Subcutaneous abdominal adipose tissue (tissue), 5 donors: ENCODE results near the gene TH.

ENCODE experiments used
- H3K27ac ChIP-seq: one replicate; pipeline ENCODE4 v1.7.0; 2013; ENCODE audit warnings: low read depth, mild to moderate bottlenecking, inconsistent platforms, low read length, moderate library complexity
- H3K27me3 ChIP-seq, 5 donors: one replicate each; pipeline ENCODE4 v1.7.0; 2013; ENCODE audit warnings: low read length in 5 of 5, inconsistent platforms in 1 of 5; ENCODE audit not compliant: control insufficient read depth in 5 of 5, insufficient read depth in 4 of 5
- H3K36me3 ChIP-seq, 5 donors: one replicate each; pipeline ENCODE4 v1.7.0; 2013; ENCODE audit warnings: low read length in 5 of 5; ENCODE audit not compliant: control insufficient read depth in 5 of 5, insufficient read depth in 5 of 5
- H3K4me1 ChIP-seq, 5 donors: one replicate each; pipeline ENCODE4 v1.7.0; 2013; ENCODE audit warnings: low read length in 5 of 5, mild to moderate bottlenecking in 3 of 5, moderate library complexity in 1 of 5; ENCODE audit not compliant: control insufficient read depth in 5 of 5, insufficient read depth in 5 of 5
- H3K4me3 ChIP-seq, 5 donors: one replicate each; pipeline ENCODE4 v1.7.0; 2013; ENCODE audit warnings: low read length in 5 of 5, low read depth in 1 of 5
- H3K9ac ChIP-seq, 5 donors: one replicate each; pipeline ENCODE4 v1.7.0; 2013; ENCODE audit warnings: low read length in 5 of 5, mild to moderate bottlenecking in 4 of 5, moderate library complexity in 3 of 5
- H3K9me3 ChIP-seq, 5 donors: one replicate each; pipeline ENCODE4 v1.7.0; 2013; ENCODE audit warnings: low read length in 5 of 5; ENCODE audit not compliant: control insufficient read depth in 5 of 5
- donor health status: healthy.
- donor health status: healthy.
- donor health status: healthy.
- donor health status: healthy.
- donor health status: healthy.

TH gene

DNA sequence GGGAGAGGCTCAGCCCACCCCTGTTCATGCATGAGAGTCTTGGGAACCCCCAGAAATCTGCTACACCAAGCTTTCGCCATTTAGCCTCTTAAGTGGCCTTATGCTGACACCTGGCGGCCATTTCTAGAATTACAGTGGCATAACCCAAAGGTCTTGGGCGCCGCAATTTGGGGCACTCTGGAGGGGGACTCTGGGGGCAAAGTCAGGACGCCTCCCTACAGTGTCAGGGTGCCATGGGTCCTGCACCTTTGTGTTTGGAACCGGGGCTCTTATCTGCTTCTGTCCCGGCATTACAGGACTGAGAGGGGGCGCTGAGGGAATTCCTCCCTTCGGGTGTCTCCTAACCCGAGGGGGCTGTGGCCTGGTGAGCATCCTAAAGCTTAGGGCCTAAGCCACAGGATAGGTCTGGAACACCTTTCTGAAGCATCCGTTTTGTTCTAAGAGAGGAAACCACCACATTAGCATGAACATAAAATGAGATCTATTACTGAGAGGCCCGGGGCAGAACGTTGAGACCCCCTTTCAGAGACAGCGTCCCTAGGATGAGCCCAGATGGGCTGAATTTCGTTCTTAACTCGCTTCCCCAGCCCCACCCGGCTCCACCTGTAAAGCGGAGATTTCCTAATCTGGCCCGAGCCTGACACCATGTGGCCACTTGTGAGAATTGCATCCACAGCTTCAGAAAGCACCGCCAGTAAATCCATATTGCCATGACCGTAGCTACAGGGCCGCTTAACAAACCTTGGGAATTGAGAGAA, 19.9 kb downstream of the TH start:
- Histone ChIP-seq H3K27me3 (peaks cover 32 to 51% (median 40%) of the 10 kb centered on the region in 5 donors), H3K4me1 (peaks cover 0 to 9% (median 6%) of the 10 kb centered on the region in 5 donors), H3K4me3 (peak overlapping the region in 1 of 5 donors; percentile 11), H3K9ac (no peak overlapping the region), H3K27ac (no peak overlapping the region), H3K9me3 (no peaks in the 10 kb centered on the region), H3K36me3 (no peaks in the 10 kb centered on the region)

DNA sequence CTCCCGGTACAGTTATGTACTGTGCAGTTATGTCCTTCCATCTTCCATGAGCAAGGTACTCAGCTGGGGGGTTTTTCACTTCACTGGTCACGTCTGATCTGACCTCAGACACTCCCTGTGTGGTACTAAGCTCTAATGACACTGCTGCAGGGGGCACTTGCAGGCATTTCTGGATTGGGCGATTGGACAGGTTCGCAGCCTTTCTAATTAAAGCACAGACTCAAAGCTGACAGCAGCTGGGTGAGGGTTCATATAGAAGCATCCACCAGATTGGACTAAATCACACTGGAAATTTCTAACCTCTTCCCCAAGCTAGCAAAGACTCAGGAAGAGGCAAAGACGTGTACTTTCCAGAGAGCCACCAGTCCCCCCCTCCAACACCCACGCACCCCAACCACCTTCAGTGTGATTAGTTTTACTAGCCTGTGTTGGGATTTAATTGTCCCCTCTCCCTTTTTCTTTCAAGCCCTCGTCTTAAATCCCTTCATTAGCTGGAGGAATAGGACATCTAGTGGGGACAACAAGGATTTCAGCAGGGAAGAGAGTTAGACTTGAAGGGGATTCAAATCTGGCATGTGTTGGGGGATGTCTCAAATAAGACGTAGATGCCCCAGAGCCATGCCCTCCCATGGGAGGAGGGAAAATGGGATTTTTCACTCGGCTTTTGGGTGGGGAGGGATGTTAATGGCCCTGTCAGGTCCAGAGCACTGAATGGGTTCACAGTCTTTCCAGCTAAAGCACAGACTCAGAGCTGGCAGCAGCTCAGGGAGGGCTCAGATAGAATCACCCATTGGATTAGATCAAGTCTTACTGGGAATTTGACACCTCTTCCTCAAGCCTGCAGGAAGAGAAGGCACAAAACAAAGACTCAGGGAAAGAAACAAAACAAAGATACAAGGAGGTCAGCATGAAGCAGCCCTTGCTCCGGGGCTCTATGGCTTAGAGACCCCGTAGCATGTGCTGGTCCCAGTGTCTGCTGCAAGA, 21.5 kb downstream of the TH start:
- H3K27me3 ChIP-seq: peaks cover 39 to 57% (median 50%) of the 10 kb centered on the region in 5 donors
- peaks cover 0 to 7% (median 6%) of the 10 kb centered on the region in 5 donors for H3K4me1 ChIP-seq
- H3K27ac ChIP-seq: no peak overlapping the region
- no peak overlapping the region for H3K4me3 ChIP-seq
- no peaks in the 10 kb centered on the region for H3K9me3 ChIP-seq
- no peak overlapping the region for H3K9ac ChIP-seq
- no peaks in the 10 kb centered on the region for H3K36me3 ChIP-seq

DNA sequence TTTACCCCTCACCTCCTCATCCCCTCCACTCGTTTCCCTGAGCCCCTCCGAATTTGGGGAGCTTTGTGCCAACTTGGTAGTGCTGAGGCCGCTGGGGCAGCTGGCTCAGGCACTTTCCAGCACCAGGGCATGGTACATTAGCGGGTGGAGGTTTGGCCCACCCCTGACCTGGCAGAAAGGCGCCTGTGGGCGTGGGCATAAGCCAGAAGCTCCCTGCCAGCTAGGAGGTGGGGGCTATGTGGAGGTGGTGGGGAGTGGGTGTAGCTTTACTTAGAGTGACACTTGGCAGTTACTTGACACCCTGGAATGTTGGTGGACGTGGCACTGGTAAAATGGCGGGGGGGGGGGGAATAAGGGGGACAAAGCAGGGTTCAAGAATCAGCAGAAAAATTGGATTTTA, 22.2 kb downstream of the TH start:
- Histone ChIP-seq H3K27me3 (peaks cover 41 to 59% (median 51%) of the 10 kb centered on the region in 5 donors), H3K4me3 (no peak overlapping the region), H3K4me1 (peaks cover 0 to 7% (median 6%) of the 10 kb centered on the region in 5 donors), H3K9me3 (no peaks in the 10 kb centered on the region), H3K27ac (no peak overlapping the region), H3K9ac (no peak overlapping the region), H3K36me3 (no peaks in the 10 kb centered on the region)

DNA sequence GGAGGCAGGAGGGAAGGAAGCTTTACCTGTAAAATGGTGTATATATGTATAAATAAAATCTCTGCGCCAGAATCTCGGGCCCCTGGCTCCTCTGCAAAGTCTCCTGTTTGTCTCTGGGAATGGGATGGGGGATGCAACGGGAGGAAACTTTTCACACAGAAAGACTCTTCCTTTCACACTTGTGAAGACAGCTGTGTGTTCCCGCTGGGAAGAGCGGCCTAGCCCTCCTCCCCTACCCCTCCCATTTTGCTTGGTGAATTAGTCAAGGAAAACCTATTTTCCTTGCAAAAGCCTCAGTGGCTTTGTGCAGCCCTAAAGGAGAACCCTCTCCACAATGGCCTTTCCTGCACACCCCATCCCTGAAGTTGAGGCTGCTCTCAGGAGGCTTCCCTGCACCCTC, 23.0 kb downstream of the TH start:
- peaks cover 0 to 15% (median 12%) of the 10 kb centered on the region in 5 donors for H3K4me1 ChIP-seq
- H3K36me3 ChIP-seq: no peaks in the 10 kb centered on the region
- peaks cover 49 to 66% (median 56%) of the 10 kb centered on the region in 5 donors for H3K27me3 ChIP-seq
- no peak overlapping the region for H3K27ac ChIP-seq
- H3K9ac ChIP-seq: no peak overlapping the region
- no peaks in the 10 kb centered on the region for H3K9me3 ChIP-seq
- no peak overlapping the region for H3K4me3 ChIP-seq

DNA sequence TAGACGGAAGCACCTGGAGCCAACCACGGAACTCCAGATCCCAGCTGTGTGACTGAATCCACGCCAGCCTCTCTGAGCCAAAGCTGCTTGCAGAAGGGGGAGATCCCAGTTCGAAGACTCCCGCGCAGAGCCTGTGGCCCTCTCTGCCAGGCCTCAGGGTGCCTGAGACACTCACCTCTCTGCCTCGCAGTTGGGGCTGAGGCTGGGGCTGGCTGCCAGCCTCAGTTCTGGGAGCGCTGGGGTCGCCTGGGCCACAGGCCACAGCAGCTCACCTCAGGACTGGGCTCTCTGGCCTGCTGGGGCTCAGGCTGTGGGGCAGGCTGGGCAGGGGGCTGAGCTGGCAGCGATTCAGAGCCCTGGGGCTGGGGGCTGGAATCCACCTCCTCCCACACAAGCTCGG, 24.2 kb downstream of the TH start:
- Histone ChIP-seq H3K27ac (no peak overlapping the region), H3K4me3 (no peak overlapping the region), H3K9ac (no peak overlapping the region), H3K4me1 (peaks cover 0 to 16% (median 12%) of the 10 kb centered on the region in 5 donors), H3K27me3 (peaks cover 56 to 73% (median 65%) of the 10 kb centered on the region in 5 donors), H3K9me3 (no peaks in the 10 kb centered on the region), H3K36me3 (no peaks in the 10 kb centered on the region)

DNA sequence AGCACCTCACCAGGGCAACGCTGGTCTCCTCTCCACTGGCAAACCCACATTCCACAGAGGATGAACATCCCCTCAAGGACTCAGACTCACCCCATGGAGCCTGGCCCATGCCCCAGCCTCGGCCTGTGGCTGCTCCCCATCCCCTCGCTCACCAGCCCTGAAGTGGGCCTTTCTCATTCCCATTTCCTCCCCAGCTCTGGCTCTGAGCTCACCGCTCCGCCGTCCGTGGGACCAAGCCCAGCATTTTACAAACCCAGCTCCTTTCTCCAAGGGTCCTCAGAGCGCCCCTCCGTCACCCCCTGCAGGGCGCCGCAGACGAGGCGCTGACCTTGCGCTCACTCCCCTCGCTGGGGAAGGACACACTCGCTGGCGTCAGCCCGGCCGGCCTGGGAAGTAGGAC, 25.6 kb downstream of the TH start:
- H3K27ac ChIP-seq: no peak overlapping the region
- no peak overlapping the region for H3K4me3 ChIP-seq
- H3K9ac ChIP-seq: no peak overlapping the region
- H3K27me3 ChIP-seq: peaks cover 57 to 76% (median 65%) of the 10 kb centered on the region in 5 donors
- H3K36me3 ChIP-seq: no peaks in the 10 kb centered on the region
- H3K9me3 ChIP-seq: no peaks in the 10 kb centered on the region
- peaks cover 0 to 10% (median 6%) of the 10 kb centered on the region in 5 donors for H3K4me1 ChIP-seq

DNA sequence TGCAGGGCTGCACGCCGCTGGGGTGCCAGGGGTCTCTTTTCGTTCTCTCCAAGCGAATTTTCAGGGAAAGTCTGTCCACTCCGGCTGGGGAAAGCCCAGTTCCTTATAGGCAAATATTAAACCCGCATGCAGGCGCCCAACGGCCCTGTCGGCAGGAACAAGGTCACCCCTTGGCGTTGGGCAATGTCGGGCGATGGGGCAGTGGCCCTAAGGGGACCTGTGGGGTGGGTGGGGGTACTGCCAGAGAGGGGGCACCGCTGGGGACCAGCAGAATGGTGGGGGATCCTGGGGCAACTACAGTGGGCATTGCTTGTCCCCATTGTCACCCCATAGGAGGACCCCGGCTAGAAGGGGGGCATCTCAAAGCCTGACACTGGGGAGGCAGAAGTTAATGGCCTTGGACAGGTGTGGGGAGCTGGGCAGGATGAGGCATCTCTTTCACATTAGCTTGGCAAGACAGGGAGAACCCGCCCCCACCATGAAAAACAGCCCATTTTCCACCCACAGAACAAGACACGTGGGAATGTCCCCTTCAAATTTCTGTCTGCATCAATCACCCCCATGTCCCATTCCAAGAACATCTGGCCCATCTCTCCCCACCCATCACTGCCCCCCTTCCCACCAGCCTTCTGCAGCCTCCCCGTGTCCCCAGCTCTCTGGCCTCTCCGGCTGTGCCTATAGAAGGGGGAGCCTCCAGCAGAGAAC, 26.9 kb downstream of the TH start:
- H3K36me3 ChIP-seq: no peaks in the 10 kb centered on the region
- no peaks in the 10 kb centered on the region for H3K9me3 ChIP-seq
- no peak overlapping the region for H3K9ac ChIP-seq
- peaks cover 0 to 14% (median 6%) of the 10 kb centered on the region in 5 donors for H3K4me1 ChIP-seq
- peak overlapping the region in 1 of 5 donors; percentile 34 for H3K4me3 ChIP-seq
- peaks cover 56 to 77% (median 65%) of the 10 kb centered on the region in 5 donors for H3K27me3 ChIP-seq
- H3K27ac ChIP-seq: no peak overlapping the region

DNA sequence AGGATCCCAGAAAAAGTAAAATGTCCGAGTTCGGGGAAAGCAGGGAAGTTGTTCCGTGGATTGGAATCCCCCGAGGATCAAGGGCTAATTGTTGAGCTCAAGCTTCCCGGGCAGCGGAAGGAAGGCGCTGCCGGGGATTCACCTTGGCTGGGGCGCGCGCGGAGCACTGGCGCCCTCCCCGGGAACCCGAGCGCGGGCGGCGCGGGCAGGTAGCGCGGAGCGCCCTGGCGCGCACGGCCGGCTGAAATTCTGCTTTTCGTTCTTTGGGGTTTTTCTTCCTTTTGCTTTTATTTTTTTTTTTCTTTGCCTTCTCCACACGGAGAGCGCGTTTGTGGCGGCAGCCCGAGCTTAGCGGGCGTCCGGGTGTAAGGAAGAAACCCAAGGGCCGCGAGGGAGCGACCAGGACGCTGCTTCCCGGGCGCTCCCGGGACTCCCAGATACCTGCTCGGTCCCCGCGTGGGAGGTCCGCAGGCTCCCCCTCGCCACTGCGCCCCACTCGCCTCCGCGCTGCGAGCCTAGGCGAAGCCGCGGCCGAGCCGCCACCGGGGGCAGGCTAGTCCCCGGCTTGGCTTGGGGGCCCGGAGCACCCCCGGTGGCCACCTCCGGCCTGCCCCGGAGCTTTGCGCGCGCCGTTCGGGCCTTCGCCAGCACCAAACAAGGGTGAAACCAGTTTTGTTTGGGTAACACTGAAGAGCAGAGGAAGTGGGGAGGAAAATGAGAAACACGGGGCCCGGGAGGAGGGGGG, 27.6 kb downstream of the TH start:
- peaks cover 0 to 14% (median 6%) of the 10 kb centered on the region in 5 donors for H3K4me1 ChIP-seq
- no peak overlapping the region for H3K27ac ChIP-seq
- peak overlapping the region in 1 of 5 donors; percentile 34 for H3K4me3 ChIP-seq
- no peak overlapping the region for H3K9ac ChIP-seq
- no peaks in the 10 kb centered on the region for H3K36me3 ChIP-seq
- peaks cover 51 to 72% (median 59%) of the 10 kb centered on the region in 5 donors for H3K27me3 ChIP-seq
- H3K9me3 ChIP-seq: no peaks in the 10 kb centered on the region

DNA sequence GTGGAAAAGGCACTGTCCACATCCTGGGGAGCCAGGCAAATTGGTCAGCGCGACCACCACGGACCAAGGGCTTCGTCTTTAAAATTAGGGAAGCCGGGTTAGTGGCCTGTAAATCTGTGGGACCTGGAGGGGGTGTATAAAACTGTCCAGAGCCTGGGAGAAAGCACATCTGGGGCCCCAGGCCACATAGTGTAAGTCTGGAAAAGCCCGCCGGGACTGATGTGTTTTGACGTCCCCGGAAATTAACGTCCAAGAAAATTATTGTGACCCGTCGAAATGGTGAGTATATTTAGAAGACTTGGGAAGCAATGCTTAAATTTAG, 28.2 kb downstream of the TH start:
- no peaks in the 10 kb centered on the region for H3K36me3 ChIP-seq
- no peaks in the 10 kb centered on the region for H3K9me3 ChIP-seq
- H3K27me3 ChIP-seq: peaks cover 47 to 67% (median 58%) of the 10 kb centered on the region in 5 donors
- peak overlapping the region in 1 of 5 donors; percentile 34 for H3K4me3 ChIP-seq
- peaks cover 0 to 14% (median 6%) of the 10 kb centered on the region in 5 donors for H3K4me1 ChIP-seq
- H3K9ac ChIP-seq: no peak overlapping the region
- H3K27ac ChIP-seq: no peak overlapping the region
